PC-3 (cell line): ENCODE data around the gene FAAP100. TPM values are rescaled to one million over a fixed set of nuclear protein-coding genes. Genes with fewer than 3 reads are reported as not detected.

ENCODE experiments used
- ATAC-seq: fragments of 200-7000 bp; cut with Tn5 transposase; 2 replicates; pipeline ENCODE4 v1.9.1; 2020; ENCODE audit warnings: mild to moderate bottlenecking, moderate library complexity
- BruUV-seq: library from RNA; stranded (reverse); fragments of 400-500 nt; replicated peaks from 2 replicates; lab custom pipeline; 2021; lab: Mats Ljungman, UMichigan
- CTCF ChIA-PET: fragments of 300-600 bp; sonication (Branson Sonifier 250); formaldehyde crosslinking; loops from one replicate; lab custom pipeline; 2022; ENCODE audit warnings: antibody characterized with exemption; lab: Charles Lee
- POLR2A ChIA-PET: fragments of 300-600 bp; sonication (Branson Sonifier 250); formaldehyde crosslinking; loops from one replicate; lab custom pipeline; 2022; ENCODE audit warnings: antibody characterized with exemption; ENCODE audit not compliant: unreplicated experiment; lab: Charles Lee
- DNase-seq: peaks from one replicate; pipeline ENCODE4 v3.0.0-alpha.2; 2015
- H2AFZ ChIP-seq: fragments of 300-600 bp; sonication (generic); 2 replicates; pipeline ENCODE4 v1.6.0; 2016; ENCODE audit warnings: antibody characterized with exemption, low read length
- H3F3A ChIP-seq: fragments of 300-600 bp; sonication (generic); one replicate; pipeline ENCODE4 v1.6.0; 2017; ENCODE audit warnings: antibody characterized with exemption, low read length, control low read depth, mild to moderate bottlenecking; ENCODE audit not compliant: unreplicated experiment
- H3K27ac ChIP-seq: fragments of 300-600 bp; sonication (generic); 2 replicates; pipeline ENCODE4 v1.5.1; 2016; ENCODE audit warnings: mild to moderate bottlenecking, low read length
- H3K27me3 ChIP-seq: fragments of 300-600 bp; sonication (generic); 2 replicates; pipeline ENCODE4 v1.6.1; 2016; ENCODE audit warnings: low read length, mixed read lengths
- H3K36me3 ChIP-seq: fragments of 300-600 bp; sonication (generic); 2 replicates; pipeline ENCODE4 v1.6.1; 2016; ENCODE audit warnings: low read depth, mixed run types, low read length, mixed read lengths
- H3K4me1 ChIP-seq: fragments of 300-600 bp; sonication (generic); 2 replicates; pipeline ENCODE4 v1.5.1; 2016; ENCODE audit warnings: low read length; ENCODE audit not compliant: insufficient read depth
- H3K4me2 ChIP-seq: fragments of 300-600 bp; sonication (generic); 2 replicates; pipeline ENCODE4 v1.6.0; 2016; ENCODE audit warnings: low read length
- H3K4me3 ChIP-seq: fragments of 300-600 bp; sonication (generic); 2 replicates; pipeline ENCODE4 v1.5.1; 2016; ENCODE audit warnings: mild to moderate bottlenecking, low read length, mixed read lengths
- H3K79me2 ChIP-seq: fragments of 300-600 bp; sonication (generic); 2 replicates; pipeline ENCODE4 v1.6.1; 2017; ENCODE audit warnings: low read length, mixed read lengths
- H3K9ac ChIP-seq: fragments of 300-600 bp; sonication (generic); 2 replicates; pipeline ENCODE4 v1.6.0; 2016; ENCODE audit warnings: mild to moderate bottlenecking, low read length
- H3K9me2 ChIP-seq: fragments of 300-600 bp; sonication (generic); replicated peaks from 2 replicates; pipeline ENCODE4 v1.6.1; 2016; ENCODE audit warnings: mixed run types, low read length, mixed read lengths
- H3K9me3 ChIP-seq: fragments of 300-600 bp; sonication (generic); 2 replicates; pipeline ENCODE4 v1.6.1; 2016; ENCODE audit warnings: low read length, mixed read lengths
- H4K20me1 ChIP-seq: fragments of 300-600 bp; sonication (generic); 2 replicates; pipeline ENCODE4 v1.6.1; 2016; ENCODE audit warnings: low read length, mixed read lengths
- CTCF ChIP-seq: fragments of 300-600 bp; sonication (generic); conservative IDR thresholded peaks from 2 replicates; pipeline ENCODE4 v1.5.1; 2017; ENCODE audit warnings: antibody characterized with exemption, low read depth, mild to moderate bottlenecking, low read length
- EZH2 ChIP-seq: fragments of 300-600 bp; sonication (generic); IDR thresholded peaks from one replicate; pipeline ENCODE4 v1.6.1; 2017; ENCODE audit warnings: antibody characterized with exemption, mild to moderate bottlenecking, low read length; ENCODE audit not compliant: unreplicated experiment
- EZH2phosphoT487 ChIP-seq: fragments of 300-600 bp; sonication (generic); IDR thresholded peaks from 2 replicates; pipeline ENCODE4 v1.6.1; 2018; ENCODE audit warnings: mild to moderate bottlenecking, antibody characterized with exemption, low read length, borderline replicate concordance
- intact Hi-C: fragments of 100-400 bp; cut with micrococcal nuclease; formaldehyde crosslinking; loops from 2 replicates; pipeline ENCODE4 v1.9.0; 2023
- total RNA-seq: library from RNA; depleted of rRNA; stranded (reverse); fragments of >200 nt; gene quantifications from 2 replicates; pipeline ENCODE4 v1.2.3, GENCODE V29; 2014

Gene FAAP100
- total RNA-seq, 1 experiment from 2014 or later, result 23.3 TPM

GRCh38 chr17:81599719-81600486 lies 47.8 kb upstream of the FAAP100 start:
- H3K79me2 ChIP-seq, result peaks cover 26% of the 10 kb centered on the region; the same call in 1 of the 2 replicates

GRCh38 chr17:81593105-81593871 lies 41.1 kb upstream of the FAAP100 start:
- no peak overlapping the region for H3K9ac ChIP-seq
- no peaks in the 10 kb centered on the region for H3K9me2 ChIP-seq
- no peak overlapping the region for H3K4me2 ChIP-seq
- TF ChIP-seq CTCF, result no peak
- TF ChIP-seq EZH2phosphoT487, result no peak
- no peak for TF ChIP-seq EZH2
- H3K9me3 ChIP-seq, result no peaks in the 10 kb centered on the region
- H2AFZ ChIP-seq, result no peak overlapping the region
- H4K20me1 ChIP-seq, result peaks cover 14% of the 10 kb centered on the region
- POLR2A ChIA-PET, result no interaction called here
- no peak overlapping the region for H3K4me3 ChIP-seq
- H3K27me3 ChIP-seq, result no peaks in the 10 kb centered on the region
- no peak overlapping the region for H3K27ac ChIP-seq
- CTCF ChIA-PET, result no interaction called here
- peaks cover 76% of the 10 kb centered on the region for H3K36me3 ChIP-seq
- DNase-seq, result no peak
- no TSS peak for BruUV-seq
- 0 out of 2 replicates have a peak, but pooled peaks cover 6% of the 10 kb centered on the region for H3K79me2 ChIP-seq
- H3K4me1 ChIP-seq, result no peaks in the 10 kb centered on the region
- H3F3A ChIP-seq, result no peaks in the 10 kb centered on the region
- intact Hi-C loops, result no loop called here
- no peak for ATAC-seq

More at GRCh38 chr17:81599719-81600486, 47.8 kb upstream of the FAAP100 start:
- TF ChIP-seq EZH2 (no peak), EZH2phosphoT487 (no peak), CTCF (no peak)
- POLR2A ChIA-PET, result no interaction called here
- DNase-seq (no peak), ATAC-seq (no peak)
- no peak overlapping the region for H3K9ac ChIP-seq
- H3K9me3 ChIP-seq, result no peaks in the 10 kb centered on the region
- peaks cover 5% of the 10 kb centered on the region for H3F3A ChIP-seq
- no peak overlapping the region for H3K27ac ChIP-seq
- H3K4me1 ChIP-seq, result no peaks in the 10 kb centered on the region
- no peak overlapping the region for H3K4me2 ChIP-seq
- peaks cover 17% of the 10 kb centered on the region; the same call in 1 of the 2 replicates for H4K20me1 ChIP-seq
- no peak overlapping the region for H3K4me3 ChIP-seq
- CTCF ChIA-PET, result no interaction called here
- no peaks in the 10 kb centered on the region for H3K9me2 ChIP-seq
- H3K36me3 ChIP-seq, result peaks cover 63% of the 10 kb centered on the region
- no peaks in the 10 kb centered on the region for H3K27me3 ChIP-seq
- intact Hi-C loops, result loop anchor here (2.0 kb wide), 2 partner anchors 15 to 43 kb away; no protein-coding TSS in a partner anchor
- H2AFZ ChIP-seq, result no peak overlapping the region
- no TSS peak for BruUV-seq
